Measurements from ENCODE around the gene KRT12. TPM values are rescaled to one million over a fixed set of nuclear protein-coding genes. Genes with fewer than 3 reads are reported as not detected.

KRT12 gene
- polyA plus RNA-seq, 1 of the 3 experiments (the other 2 are of a cell fraction): not detected

- H3K27ac ChIP-seq (ENCODE audit: low read depth in 2 of 2, low read length in 1 of 2): no peak overlapping the region
- H3K9me2 ChIP-seq: no peaks in the 10 kb centered on the region
- ChIA-PET CTCF (interaction anchor here (1.4 kb wide), 1 partner anchor 699 kb away, joined by 3 read pairs; no protein-coding TSS in a partner anchor), POLR2A (no interaction called here)
- no peaks in the 10 kb centered on the region for H4K20me1 ChIP-seq (ENCODE audit: insufficient read depth)
- H3K27me3 ChIP-seq (ENCODE audit: insufficient read depth): no peaks in the 10 kb centered on the region
- H2AFZ ChIP-seq (ENCODE audit: low read depth): no peak overlapping the region
- TF ChIP-seq RXRA (IDR thresholded peaks at IDR 0.05; ENCODE audit: borderline replicate concordance, low read depth): no peak
- no peak for TF ChIP-seq CHD2 (IDR thresholded peaks at IDR 0.05; ENCODE audit: low read length, partially characterized antibody)
- TF ChIP-seq SMC3 (IDR thresholded peaks at IDR 0.05; ENCODE audit: low read depth, low read length): no peak
- TF ChIP-seq MAX (IDR thresholded peaks at IDR 0.05; ENCODE audit: low read depth): no peak
- TF ChIP-seq RAD21 (IDR thresholded peaks at IDR 0.05; ENCODE audit: low read length): no peak
- no peak for TF ChIP-seq CTCF (IDR thresholded peaks at IDR 0.05)
- no peak for TF ChIP-seq EZH2phosphoT487 (IDR thresholded peaks at IDR 0.05; ENCODE audit: borderline replicate concordance, low read depth)
- TF ChIP-seq RFX5 (IDR thresholded peaks at IDR 0.05; ENCODE audit: low read length): no peak
- TF ChIP-seq NFIC (IDR thresholded peaks at IDR 0.05; ENCODE audit: borderline replicate concordance): no peak
- no peaks in the 10 kb centered on the region for H3K36me3 ChIP-seq (replicated peaks in 1 of 2; ENCODE audit: control insufficient read depth in 1 of 2, insufficient read depth in 2 of 2, low read length in 1 of 2)
- WGBS (ENCODE audit: low lambda C conversion rate): 50% methylated on average over 3 of the region's 3 CpGs
- DNase-seq: no peak
- peaks cover 22% of the 10 kb centered on the region for H3F3A ChIP-seq (replicated peaks; ENCODE audit: insufficient read depth)
- H3K4me3 ChIP-seq (ENCODE audit: low read depth in 2 of 2, low read length in 1 of 2): no peak overlapping the region
- H3K9ac ChIP-seq: no peak overlapping the region
- no peaks in the 10 kb centered on the region for H3K4me1 ChIP-seq (ENCODE audit: control insufficient read depth in 1 of 2, insufficient read depth in 2 of 2, low read depth in 1 of 2, low read length in 1 of 2)
- no peaks in the 10 kb centered on the region for H3K79me2 ChIP-seq (ENCODE audit: insufficient read depth)
- no peak overlapping the region for H3K4me2 ChIP-seq
- H3K9me3 ChIP-seq: no peaks in the 10 kb centered on the region
Observed at GRCh38 chr17:40850293-40850972, 16.6 kb downstream of the KRT12 start.

GRCh38 chr17:40849723-40850122 is 17.3 kb downstream of the KRT12 start:
- H3K4me2 ChIP-seq: no peak overlapping the region
- H3K4me3 ChIP-seq (ENCODE audit: low read depth in 2 of 2, low read length in 1 of 2): no peak overlapping the region
- no peak overlapping the region for H2AFZ ChIP-seq (ENCODE audit: low read depth)
- no peaks in the 10 kb centered on the region for H3K79me2 ChIP-seq (ENCODE audit: insufficient read depth)
- H3K27ac ChIP-seq (ENCODE audit: low read depth in 2 of 2, low read length in 1 of 2): no peak overlapping the region
- POLR2A ChIA-PET: no interaction called here
- CTCF ChIA-PET: no interaction called here
- TF ChIP-seq RAD21 (IDR thresholded peaks at IDR 0.05; ENCODE audit: low read length) (no peak), MAX (IDR thresholded peaks at IDR 0.05; ENCODE audit: low read depth) (no peak), EZH2phosphoT487 (IDR thresholded peaks at IDR 0.05; ENCODE audit: borderline replicate concordance, low read depth) (no peak), EP300 (IDR thresholded peaks at IDR 0.05; ENCODE audit: borderline replicate concordance in 1 of 2, low read depth in 1 of 2, low read length in 1 of 2) (no peak), YY1 (IDR thresholded peaks at IDR 0.05; ENCODE audit: low read depth) (no peak), TAF1 (IDR thresholded peaks at IDR 0.05; ENCODE audit: borderline replicate concordance, low read depth, low read length) (no peak), CHD2 (IDR thresholded peaks at IDR 0.05; ENCODE audit: low read length, partially characterized antibody) (no peak)
- TF ChIP-seq, protein P1, sequence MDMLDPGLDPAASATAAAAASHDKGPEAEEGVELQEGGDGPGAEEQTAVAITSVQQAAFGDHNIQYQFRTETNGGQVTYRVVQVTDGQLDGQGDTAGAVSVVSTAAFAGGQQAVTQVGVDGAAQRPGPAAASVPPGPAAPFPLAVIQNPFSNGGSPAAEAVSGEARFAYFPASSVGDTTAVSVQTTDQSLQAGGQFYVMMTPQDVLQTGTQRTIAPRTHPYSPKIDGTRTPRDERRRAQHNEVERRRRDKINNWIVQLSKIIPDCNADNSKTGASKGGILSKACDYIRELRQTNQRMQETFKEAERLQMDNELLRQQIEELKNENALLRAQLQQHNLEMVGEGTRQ (IDR thresholded peaks at IDR 0.05; ENCODE audit: borderline replicate concordance, low read depth, low read length): no peak
- no peaks in the 10 kb centered on the region for H3K9me3 ChIP-seq
- H3K9ac ChIP-seq: no peak overlapping the region
- H4K20me1 ChIP-seq (ENCODE audit: insufficient read depth): no peaks in the 10 kb centered on the region
- 61% methylated on average over 4 of the region's 4 CpGs for WGBS (ENCODE audit: low lambda C conversion rate)
- peaks cover 18% of the 10 kb centered on the region for H3F3A ChIP-seq (replicated peaks; ENCODE audit: insufficient read depth)
- no peaks in the 10 kb centered on the region for H3K9me2 ChIP-seq
- no peaks in the 10 kb centered on the region for H3K27me3 ChIP-seq (ENCODE audit: insufficient read depth)
- no peak for DNase-seq
- H3K4me1 ChIP-seq (ENCODE audit: control insufficient read depth in 1 of 2, insufficient read depth in 2 of 2, low read depth in 1 of 2, low read length in 1 of 2): no peaks in the 10 kb centered on the region
- no peaks in the 10 kb centered on the region for H3K36me3 ChIP-seq (replicated peaks in 1 of 2; ENCODE audit: control insufficient read depth in 1 of 2, insufficient read depth in 2 of 2, low read length in 1 of 2)

Measured in SK-N-SH (cell line).